Activated CD4-positive, alpha-beta T cell treated with anti-CD3 and anti-CD28 coated beads for 1 hour (primary cell): ENCODE results near the gene SLC17A4.

Source experiments
- DNase-seq: peaks from one replicate; pipeline ENCODE4 v3.0.0-alpha.2; 2020

SLC17A4 gene

GRCh38 chr6:25750906-25751305 is 3.6 kb upstream of the SLC17A4 start:
- no peak for DNase-seq

GRCh38 chr6:25753079-25753478 is 1.5 kb upstream of the SLC17A4 start:
- no peak for DNase-seq

GRCh38 chr6:25755483-25755882 is 941 bp downstream of the SLC17A4 start:
- DNase-seq, result no peak

GRCh38 chr6:25756382-25757363 is 2.1 kb downstream of the SLC17A4 start:
- DNase-seq, result no peak

GRCh38 chr6:25757936-25758642 is 3.5 kb downstream of the SLC17A4 start:
- no peak for DNase-seq

GRCh38 chr6:25764611-25765010 is 10.1 kb downstream of the SLC17A4 start:
- no peak for DNase-seq

GRCh38 chr6:25768566-25768965 is 14.0 kb downstream of the SLC17A4 start:
- no peak for DNase-seq

- no peak for DNase-seq
Measured at GRCh38 chr6:25769983-25770382, 15.4 kb downstream of the SLC17A4 start.

- no peak for DNase-seq
Measured at GRCh38 chr6:25774120-25774715, 19.7 kb downstream of the SLC17A4 start.

GRCh38 chr6:25777031-25777430 is 22.5 kb downstream of the SLC17A4 start:
- DNase-seq, result no peak

GRCh38 chr6:25777856-25778649 is 23.5 kb downstream of the SLC17A4 start:
- no peak for DNase-seq

GRCh38 chr6:25781134-25781533 is 26.6 kb downstream of the SLC17A4 start:
- DNase-seq, result no peak

- DNase-seq, result no peak
Measured at GRCh38 chr6:25787428-25787827, 32.9 kb downstream of the SLC17A4 start.

- no peak for DNase-seq
Measured at GRCh38 chr6:25788305-25788922, 33.9 kb downstream of the SLC17A4 start.

- no peak for DNase-seq
Measured at GRCh38 chr6:25789475-25789874, 34.9 kb downstream of the SLC17A4 start.

GRCh38 chr6:25792016-25792415 is 37.5 kb downstream of the SLC17A4 start:
- DNase-seq, result no peak

- DNase-seq, result no peak
Measured at GRCh38 chr6:25793970-25794369, 39.4 kb downstream of the SLC17A4 start.

GRCh38 chr6:25794784-25795183 is 40.2 kb downstream of the SLC17A4 start:
- DNase-seq, result no peak

- no peak for DNase-seq
Measured at GRCh38 chr6:25801436-25801835, 46.9 kb downstream of the SLC17A4 start.

GRCh38 chr6:25804804-25805203 is 50.3 kb downstream of the SLC17A4 start:
- no peak for DNase-seq

GRCh38 chr6:25815194-25815593 is 60.7 kb downstream of the SLC17A4 start:
- DNase-seq, result no peak

GRCh38 chr6:25816252-25816651 is 61.7 kb downstream of the SLC17A4 start:
- no peak for DNase-seq
